PC-9 (cell line): Measurements from ENCODE around the gene CSNK1G3. TPM values are rescaled to one million over a fixed set of nuclear protein-coding genes. Genes with fewer than 3 reads are reported as not detected.

Experiments used
- BruUV-seq: library from RNA; stranded (reverse); fragments of 400-500 nt; replicated peaks from 2 replicates; lab custom pipeline; 2021; lab: Mats Ljungman, UMichigan
- CTCF ChIA-PET: fragments of 300-600 bp; sonication (Branson Sonifier 250); formaldehyde crosslinking; loops from one replicate; lab custom pipeline; 2022; ENCODE audit warnings: antibody characterized with exemption; lab: Charles Lee
- POLR2A ChIA-PET: fragments of 300-600 bp; sonication (Branson Sonifier 250); formaldehyde crosslinking; loops from one replicate; lab custom pipeline; 2022; ENCODE audit warnings: antibody characterized with exemption; ENCODE audit not compliant: unreplicated experiment; lab: Charles Lee
- DNase-seq, 2 experiments: peaks; one replicate each; pipeline versions ENCODE4 v3.0.0 to v3.0.0-alpha.2; 2015 to 2022; ENCODE audit warnings: mixed read lengths in 1 of 2
- H2AFZ ChIP-seq: fragments of 200-600 bp; sonication (generic); 2 replicates; pipeline ENCODE4 v1.8.1; 2017; ENCODE audit warnings: antibody characterized with exemption
- H3F3A ChIP-seq: fragments of 200-600 bp; sonication (generic); 2 replicates; pipeline ENCODE4 v1.8.1; 2017; ENCODE audit warnings: antibody characterized with exemption, mild to moderate bottlenecking, low read depth; ENCODE audit not compliant: insufficient read depth
- H3K27ac ChIP-seq: fragments of 200-600 bp; sonication (generic); 2 replicates; pipeline ENCODE4 v1.6.1; 2016; ENCODE audit warnings: mixed run types
- H3K27me3 ChIP-seq: fragments of 200-600 bp; sonication (generic); 2 replicates; pipeline ENCODE4 v1.6.1; 2016; ENCODE audit warnings: low read depth, mixed run types; ENCODE audit not compliant: insufficient read depth
- H3K36me3 ChIP-seq: fragments of 200-600 bp; sonication (generic); 2 replicates; pipeline ENCODE4 v1.6.1; 2016; ENCODE audit warnings: low read depth, mixed run types
- H3K4me1 ChIP-seq: fragments of 200-600 bp; sonication (generic); replicated peaks from 2 replicates; pipeline ENCODE4 v1.6.1; 2016; ENCODE audit warnings: mixed run types; ENCODE audit not compliant: insufficient read depth
- H3K4me2 ChIP-seq: fragments of 200-600 bp; sonication (generic); 2 replicates; pipeline ENCODE4 v1.6.1; 2017; ENCODE audit warnings: mixed run types
- H3K4me3 ChIP-seq: fragments of 200-600 bp; sonication (generic); 2 replicates; pipeline ENCODE4 v1.6.1; 2016; ENCODE audit warnings: mixed run types
- H3K79me2 ChIP-seq: fragments of 200-600 bp; sonication (generic); 2 replicates; pipeline ENCODE4 v1.6.1; 2017; ENCODE audit warnings: low read depth, mixed run types
- H3K9me2 ChIP-seq: fragments of 200-600 bp; sonication (generic); 2 replicates; pipeline ENCODE4 v1.8.1; 2017; ENCODE audit warnings: mild to moderate bottlenecking; ENCODE audit not compliant: insufficient read depth
- H3K9me3 ChIP-seq: fragments of 200-600 bp; sonication (generic); 2 replicates; pipeline ENCODE4 v1.8.1; 2016; ENCODE audit warnings: low read depth; ENCODE audit not compliant: insufficient read depth
- H4K20me1 ChIP-seq: fragments of 200-600 bp; sonication (generic); 2 replicates; pipeline ENCODE4 v1.8.1; 2017; ENCODE audit not compliant: insufficient read depth
- CTCF ChIP-seq: fragments of 200-600 bp; sonication (generic); conservative IDR thresholded peaks from 2 replicates; pipeline ENCODE4 v1.6.1; 2017; ENCODE audit warnings: mixed run types, antibody characterized with exemption, mild to moderate bottlenecking, moderate library complexity
- EZH2 ChIP-seq: fragments of 200-600 bp; sonication (generic); IDR thresholded peaks from 2 replicates; pipeline ENCODE4 v1.8.0; 2017; ENCODE audit warnings: antibody characterized with exemption, low read depth
- intact Hi-C: fragments of 100-400 bp; cut with micrococcal nuclease; formaldehyde crosslinking; loops from one replicate; pipeline ENCODE4 v1.10.0; 2022; ENCODE audit not compliant: unreplicated experiment
- total RNA-seq: library from RNA; stranded (reverse); gene quantifications from 2 replicates; pipeline ENCODE4 v1.2.3, GENCODE V29; 2021

The CSNK1G3 gene
- total RNA-seq, 1 experiment from 2014 or later: 39.0 TPM

GRCh38 chr5:123520677-123521247 lies 8.8 kb downstream of the CSNK1G3 start:
- no peak for DNase-seq
- TF ChIP-seq EZH2: no peak
- TF ChIP-seq CTCF: no peak
- Histone ChIP-seq H3K4me1 (no peaks in the 10 kb centered on the region), H3F3A (no peaks in the 10 kb centered on the region; the same call in none of the 2 replicates), H3K36me3 (no peaks in the 10 kb centered on the region), H3K4me3 (no peak overlapping the region), H3K9me2 (no peaks in the 10 kb centered on the region; the same call in 1 of the 2 replicates), H3K4me2 (no peak overlapping the region), H3K79me2 (peaks cover 98% of the 10 kb centered on the region), H3K27ac (no peak overlapping the region), H3K9me3 (no peaks in the 10 kb centered on the region), H4K20me1 (peaks cover 11% of the 10 kb centered on the region), H3K27me3 (no peaks in the 10 kb centered on the region), H2AFZ (no peak overlapping the region)
- ChIA-PET POLR2A (no interaction called here), CTCF (no interaction called here)
- BruUV-seq: no TSS peak
- intact Hi-C loops: no loop called here

GRCh38 chr5:123524146-123524545 lies 12.2 kb downstream of the CSNK1G3 start:
- no TSS peak for BruUV-seq
- no peaks in the 10 kb centered on the region for H3K4me1 ChIP-seq
- intact Hi-C loops: no loop called here
- ChIA-PET POLR2A (no interaction called here), CTCF (no interaction called here)
- H3K27me3 ChIP-seq: no peaks in the 10 kb centered on the region
- no peak overlapping the region for H3K27ac ChIP-seq
- H3K4me2 ChIP-seq: no peak overlapping the region
- H4K20me1 ChIP-seq: peaks cover 19% of the 10 kb centered on the region
- peaks cover 90% of the 10 kb centered on the region for H3K79me2 ChIP-seq
- H3F3A ChIP-seq: no peaks in the 10 kb centered on the region; the same call in 1 of the 2 replicates
- H3K4me3 ChIP-seq: no peak overlapping the region
- TF ChIP-seq CTCF (no peak), EZH2 (no peak)
- H3K9me3 ChIP-seq: no peaks in the 10 kb centered on the region
- no peaks in the 10 kb centered on the region; the same call in 1 of the 2 replicates for H3K9me2 ChIP-seq
- no peaks in the 10 kb centered on the region for H3K36me3 ChIP-seq
- DNase-seq: no peak
- no peak overlapping the region for H2AFZ ChIP-seq

GRCh38 chr5:123527190-123527589 lies 15.2 kb downstream of the CSNK1G3 start:
- ChIA-PET POLR2A (no interaction called here), CTCF (no interaction called here)
- Histone ChIP-seq H3K79me2 (peaks cover 84% of the 10 kb centered on the region), H3K27me3 (no peaks in the 10 kb centered on the region), H3K9me2 (no peaks in the 10 kb centered on the region), H3K4me3 (no peak overlapping the region), H4K20me1 (peaks cover 14% of the 10 kb centered on the region), H3K4me1 (no peaks in the 10 kb centered on the region), H3F3A (no peaks in the 10 kb centered on the region), H3K4me2 (no peak overlapping the region), H3K36me3 (no peaks in the 10 kb centered on the region), H2AFZ (no peak overlapping the region), H3K9me3 (no peaks in the 10 kb centered on the region; the same call in 1 of the 2 replicates), H3K27ac (no peak overlapping the region)
- TF ChIP-seq EZH2 (no peak), CTCF (no peak)
- DNase-seq: no peak
- intact Hi-C loops: no loop called here
- BruUV-seq: no TSS peak
